ACHN (cell line): ENCODE results near the gene FYTTD1.

Source experiments
- DNase-seq: peaks from one replicate; pipeline ENCODE4 v3.0.0-alpha.2; 2015
- in situ Hi-C: cut with HindIII; loops from 2 replicates; pipeline ENCODE4 v1.10.0; 2017; ENCODE audit warnings: low sequenced_read_pairs, low pct_ligation_motif_present, low pct_unique_long_range_greater_than_20kb

FYTTD1 gene

GRCh38 chr3:197810901-197811300 lies 61.2 kb downstream of the FYTTD1 start:
- in situ Hi-C loops, result no loop called here

GRCh38 chr3:197811343-197811742 lies 61.7 kb downstream of the FYTTD1 start:
- in situ Hi-C loops, result no loop called here
- no peak for DNase-seq

More at GRCh38 chr3:197810901-197811300, 61.2 kb downstream of the FYTTD1 start:
- no peak for DNase-seq

- no peak for DNase-seq
- in situ Hi-C loops, result no loop called here
Observed at GRCh38 chr3:197814372-197814771, 64.7 kb downstream of the FYTTD1 start.

GRCh38 chr3:197820550-197821335 lies 71.1 kb downstream of the FYTTD1 start:
- peak; percentile 54 for DNase-seq
- in situ Hi-C loops, result no loop called here

GRCh38 chr3:197829397-197830045 lies 79.8 kb downstream of the FYTTD1 start:
- no peak for DNase-seq
- in situ Hi-C loops, result no loop called here

GRCh38 chr3:197830308-197830966 lies 80.8 kb downstream of the FYTTD1 start:
- in situ Hi-C loops, result no loop called here
- DNase-seq, result no peak

- in situ Hi-C loops, result no loop called here
- no peak for DNase-seq
Observed at GRCh38 chr3:197830967-197831313, 81.3 kb downstream of the FYTTD1 start.

- in situ Hi-C loops, result no loop called here
- no peak for DNase-seq
Observed at GRCh38 chr3:197833930-197834715, 84.4 kb downstream of the FYTTD1 start.

- in situ Hi-C loops, result no loop called here
- no peak for DNase-seq
Observed at GRCh38 chr3:197835509-197835908, 85.8 kb downstream of the FYTTD1 start.

- DNase-seq, result no peak
- in situ Hi-C loops, result no loop called here
Observed at GRCh38 chr3:197836244-197836643, 86.6 kb downstream of the FYTTD1 start.
